BE2C (cell line): ENCODE data around the gene ESPNL.

Source experiments
- DNase-seq: peaks from one replicate; pipeline ENCODE4 v3.0.0-alpha.2; 2020
- H3K27me3 ChIP-seq: fragments of 250-450 bp; sonication (Bioruptor Pico); 2 replicates; pipeline ENCODE4 v1.5.1; 2020; ENCODE audit warnings: mild to moderate bottlenecking
- H3K36me3 ChIP-seq: fragments of 250-450 bp; sonication (Bioruptor Pico); 2 replicates; pipeline ENCODE4 v1.5.1; 2020; ENCODE audit warnings: mild to moderate bottlenecking
- H3K4me1 ChIP-seq: fragments of 250-450 bp; sonication (Bioruptor Pico); 2 replicates; pipeline ENCODE4 v1.5.1; 2020
- H3K4me3 ChIP-seq: 2 replicates; pipeline ENCODE4 v1.5.1; 2011; ENCODE audit warnings: low read depth, low read length
- H3K9me3 ChIP-seq: fragments of 250-450 bp; sonication (Bioruptor Pico); 2 replicates; pipeline ENCODE4 v1.5.1; 2020
- TF ChIP-seq, protein P1 (sequence below): IDR thresholded peaks from 2 replicates; pipeline ENCODE4 v1.5.1; 2012; ENCODE audit warnings: mild to moderate bottlenecking, low read depth, low read length

The ESPNL gene

DNA sequence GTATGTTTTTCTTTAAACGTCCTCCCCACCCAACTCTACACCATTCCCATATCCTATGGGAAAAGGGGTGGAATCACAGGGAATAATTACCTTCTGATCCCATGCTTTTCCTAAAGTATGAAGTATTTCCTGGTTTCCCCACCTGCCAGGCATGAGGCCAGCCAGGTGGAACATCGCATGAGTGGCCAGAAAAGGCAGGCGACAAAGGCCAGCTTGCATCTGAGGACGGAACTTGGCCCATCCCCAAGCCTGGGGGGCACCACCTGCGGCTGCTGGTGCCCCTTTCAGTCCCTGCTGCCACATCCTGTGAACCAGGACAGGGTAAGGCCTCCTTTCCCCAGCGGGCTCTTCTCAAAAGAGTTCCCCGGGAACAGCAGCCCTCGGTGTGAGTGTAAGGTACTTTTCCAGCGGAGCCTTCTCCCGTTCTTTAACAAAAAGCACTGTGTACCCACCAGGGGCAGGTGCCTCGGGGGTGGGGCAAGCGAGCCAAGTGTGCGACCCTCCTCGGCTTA lies 57.4 kb downstream of the ESPNL start:
- DNase-seq = no peak
- no peaks in the 10 kb centered on the region for H3K36me3 ChIP-seq
- no peaks in the 10 kb centered on the region for H3K4me1 ChIP-seq
- peaks cover 8% of the 10 kb centered on the region for H3K27me3 ChIP-seq
- TF ChIP-seq, protein P1, sequence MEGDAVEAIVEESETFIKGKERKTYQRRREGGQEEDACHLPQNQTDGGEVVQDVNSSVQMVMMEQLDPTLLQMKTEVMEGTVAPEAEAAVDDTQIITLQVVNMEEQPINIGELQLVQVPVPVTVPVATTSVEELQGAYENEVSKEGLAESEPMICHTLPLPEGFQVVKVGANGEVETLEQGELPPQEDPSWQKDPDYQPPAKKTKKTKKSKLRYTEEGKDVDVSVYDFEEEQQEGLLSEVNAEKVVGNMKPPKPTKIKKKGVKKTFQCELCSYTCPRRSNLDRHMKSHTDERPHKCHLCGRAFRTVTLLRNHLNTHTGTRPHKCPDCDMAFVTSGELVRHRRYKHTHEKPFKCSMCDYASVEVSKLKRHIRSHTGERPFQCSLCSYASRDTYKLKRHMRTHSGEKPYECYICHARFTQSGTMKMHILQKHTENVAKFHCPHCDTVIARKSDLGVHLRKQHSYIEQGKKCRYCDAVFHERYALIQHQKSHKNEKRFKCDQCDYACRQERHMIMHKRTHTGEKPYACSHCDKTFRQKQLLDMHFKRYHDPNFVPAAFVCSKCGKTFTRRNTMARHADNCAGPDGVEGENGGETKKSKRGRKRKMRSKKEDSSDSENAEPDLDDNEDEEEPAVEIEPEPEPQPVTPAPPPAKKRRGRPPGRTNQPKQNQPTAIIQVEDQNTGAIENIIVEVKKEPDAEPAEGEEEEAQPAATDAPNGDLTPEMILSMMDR = no peak
- H3K4me3 ChIP-seq = no peak overlapping the region
- H3K9me3 ChIP-seq = no peaks in the 10 kb centered on the region

DNA sequence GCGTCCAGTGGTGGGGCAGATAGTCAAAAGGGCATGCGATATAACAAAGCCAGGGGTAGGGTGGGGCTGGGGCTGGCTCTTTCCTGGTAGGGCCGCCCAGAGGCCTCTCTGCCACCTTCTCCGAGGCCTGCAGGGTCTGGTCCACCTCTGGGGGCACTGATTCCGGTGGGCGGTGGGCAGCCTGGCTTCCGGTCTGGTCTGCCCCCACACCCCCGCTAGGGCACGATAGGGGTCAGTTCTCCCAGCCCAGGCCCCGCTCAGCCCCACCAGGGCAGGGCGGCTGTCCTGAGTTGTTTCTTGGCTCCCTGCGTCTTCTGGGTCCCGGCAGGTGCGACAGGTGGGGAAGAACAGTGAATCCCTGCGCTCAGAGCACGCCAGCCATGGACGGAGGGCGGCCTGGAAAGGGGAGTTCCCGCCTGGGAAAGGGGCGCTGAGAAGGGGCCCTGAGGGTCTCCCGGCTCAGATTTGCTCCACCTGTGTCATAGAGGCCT lies 57.9 kb downstream of the ESPNL start:
- no peaks in the 10 kb centered on the region for H3K4me1 ChIP-seq

DNA sequence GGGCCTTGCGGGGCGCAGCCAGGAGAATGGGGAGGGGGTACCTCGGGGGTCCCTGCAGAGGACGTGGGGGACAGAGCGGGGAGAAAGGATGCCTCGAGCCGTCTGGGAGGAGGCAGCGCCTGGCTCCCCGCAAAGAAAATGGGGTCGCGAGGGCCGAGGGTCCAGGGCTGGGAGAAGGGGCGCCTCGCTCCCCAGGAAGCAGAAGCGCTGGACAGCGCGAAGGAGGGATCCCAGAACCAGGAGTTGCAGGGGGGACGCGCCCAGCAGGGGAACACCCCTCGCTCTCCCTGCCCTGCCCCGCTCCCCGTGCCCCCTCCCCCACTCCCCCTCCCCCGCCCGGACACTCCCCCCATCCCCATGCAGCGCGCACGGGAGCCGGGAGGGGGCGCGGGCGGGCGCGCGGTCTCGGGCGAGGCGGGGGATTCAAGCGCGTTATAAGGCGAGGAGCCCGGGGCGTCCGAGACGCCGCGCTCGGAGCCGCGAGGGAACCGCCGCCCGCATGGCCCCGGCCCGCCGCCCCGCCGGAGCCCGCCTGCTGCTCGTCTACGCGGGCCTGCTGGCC lies 58.5 kb downstream of the ESPNL start, which contains the start of gene ERFE:
Gene ERFE (plus strand): TSS at position 462 of the 562 bp plus-strand sequence. CDS start 38 bp downstream, at position 500.
- H3K36me3 ChIP-seq = no peaks in the 10 kb centered on the region
- no peaks in the 10 kb centered on the region for H3K9me3 ChIP-seq
- no peaks in the 10 kb centered on the region for H3K4me1 ChIP-seq
- TF ChIP-seq, protein P1 = peak; percentile 27; the same call in 1 of the 2 replicates
- H3K27me3 ChIP-seq = peaks cover 18% of the 10 kb centered on the region
- DNase-seq = peak; percentile 72
- H3K4me3 ChIP-seq = peak within 1 kb of the TSS; percentile 37

More for the DNA sequence above, 57.9 kb downstream of the ESPNL start:
- DNase-seq = no peak
- Histone ChIP-seq H3K27me3 (peaks cover 12% of the 10 kb centered on the region), H3K4me3 (no peak overlapping the region), H3K36me3 (no peaks in the 10 kb centered on the region), H3K9me3 (no peaks in the 10 kb centered on the region)
- TF ChIP-seq, protein P1 = no peak

DNA sequence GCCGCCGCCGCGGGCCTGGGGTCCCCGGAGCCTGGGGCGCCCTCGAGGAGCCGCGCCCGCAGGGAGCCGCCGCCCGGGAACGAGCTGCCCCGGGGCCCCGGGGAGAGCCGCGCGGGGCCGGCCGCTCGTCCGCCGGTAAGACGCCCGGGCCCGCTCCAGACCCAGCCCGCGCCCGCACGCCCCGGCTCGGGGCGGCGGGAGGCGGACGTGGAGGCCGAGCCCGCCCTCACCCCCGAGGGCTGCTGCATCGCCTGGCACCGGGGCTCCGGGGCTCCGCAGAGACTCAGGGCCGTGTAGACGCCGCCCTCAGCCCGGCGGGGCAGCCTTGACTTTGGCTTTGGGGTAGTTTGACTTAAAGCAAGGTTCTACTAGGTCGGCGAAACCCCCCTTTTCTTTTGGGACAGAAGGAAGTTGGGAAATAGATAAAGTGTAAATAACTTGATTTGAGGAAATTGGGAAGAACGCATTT lies 59.0 kb downstream of the ESPNL start:
- Histone ChIP-seq H3K4me3 (peak overlapping the region; percentile 37), H3K36me3 (no peaks in the 10 kb centered on the region), H3K9me3 (no peaks in the 10 kb centered on the region), H3K27me3 (peaks cover 23% of the 10 kb centered on the region), H3K4me1 (no peaks in the 10 kb centered on the region)
- DNase-seq = no peak
- TF ChIP-seq, protein P1 = no peak

DNA sequence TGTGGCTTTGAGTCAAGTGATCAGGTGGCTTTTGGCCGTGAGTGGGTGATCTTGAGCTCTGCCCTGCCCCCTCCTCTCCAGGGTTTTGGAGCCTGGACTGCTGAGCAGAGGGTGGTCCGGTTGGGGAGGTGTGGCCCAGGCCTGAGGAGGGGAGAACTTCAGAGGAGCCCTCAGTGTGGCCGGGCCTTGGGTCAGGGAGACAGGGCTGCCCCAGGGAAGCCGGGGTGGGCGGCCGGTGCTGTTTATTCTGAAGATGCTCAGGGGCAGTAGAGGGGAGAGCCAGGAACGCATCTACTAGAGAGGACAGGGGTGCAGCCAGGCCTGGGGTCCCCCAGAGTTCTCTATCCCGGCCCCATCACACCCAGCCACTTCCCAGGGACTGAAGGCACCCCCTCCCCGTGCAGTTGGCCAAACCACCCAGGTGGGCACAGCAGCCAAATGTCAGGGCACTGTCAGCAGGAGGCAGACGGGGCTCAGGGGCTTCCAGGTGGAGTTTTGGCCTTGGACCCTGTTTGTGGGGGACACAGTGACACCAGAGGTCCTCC lies 59.6 kb downstream of the ESPNL start:
- H3K4me1 ChIP-seq = no peaks in the 10 kb centered on the region
- no peaks in the 10 kb centered on the region for H3K36me3 ChIP-seq
- H3K4me3 ChIP-seq = peak overlapping the region; percentile 37
- peak; percentile 22 for DNase-seq
- TF ChIP-seq, protein P1 = no peak
- H3K9me3 ChIP-seq = no peaks in the 10 kb centered on the region
- H3K27me3 ChIP-seq = peaks cover 27% of the 10 kb centered on the region
